CD4-positive, alpha-beta T cell (primary cell): Measurements from ENCODE around the gene ISCA1. TPM values are rescaled to one million over a fixed set of nuclear protein-coding genes. Genes with fewer than 3 reads are reported as not detected.

Source experiments
- ATAC-seq: fragments of 200-7000 bp; cut with Tn5 transposase; one replicate; pipeline ENCODE4 v1.10.0; 2022; ENCODE audit warnings: mild to moderate bottlenecking; ENCODE audit not compliant: poor library complexity
- CTCF ChIA-PET: fragments of 350-600 bp; sonication (Branson Sonifier 250); formaldehyde crosslinking; loops from one replicate; lab custom pipeline; 2021; ENCODE audit warnings: antibody characterized with exemption, inconsistent platforms; lab: Charles Lee
- POLR2A ChIA-PET: fragments of 350-600 bp; sonication (Branson Sonifier 250); formaldehyde crosslinking; loops from one replicate; lab custom pipeline; 2021; ENCODE audit warnings: antibody characterized with exemption, inconsistent platforms; lab: Charles Lee
- DNase-seq, 14 experiments: peaks; one replicate each; pipeline ENCODE4 v3.0.0-alpha.2; 2013 to 2020; ENCODE audit warnings: mixed read lengths in 2 of 14
- H3K27ac ChIP-seq, 2 donors: one replicate each; pipeline versions ENCODE4 v1.5.1 to v1.7.0; 2013; ENCODE audit warnings: low read length in 2 of 2, low read depth in 1 of 2, mild to moderate bottlenecking in 1 of 2
- H3K27me3 ChIP-seq, 2 experiments: 1 replicate in 1 of 2; 2 replicates in 1 of 2; pipeline versions ENCODE4 v1.6.1 to v1.7.0; 2013; ENCODE audit warnings: low read length in 2 of 2, control low read depth in 1 of 2, mild to moderate bottlenecking in 1 of 2, moderate library complexity in 1 of 2; ENCODE audit not compliant: insufficient read depth in 2 of 2, control insufficient read depth in 1 of 2
- H3K36me3 ChIP-seq: one replicate; pipeline ENCODE4 v1.6.1; 2013; ENCODE audit warnings: low read length, control low read depth; ENCODE audit not compliant: insufficient read depth
- H3K4me1 ChIP-seq: one replicate; pipeline ENCODE4 v1.6.1; 2013; ENCODE audit warnings: low read length, control low read depth; ENCODE audit not compliant: insufficient read depth
- H3K4me3 ChIP-seq: one replicate; pipeline ENCODE4 v1.5.1; 2013; ENCODE audit warnings: mild to moderate bottlenecking, low read length, moderate library complexity
- H3K9me3 ChIP-seq, 2 experiments: 1 replicate in 1 of 2; 2 replicates in 1 of 2; pipeline versions ENCODE4 v1.6.1 to v1.7.0; 2013; ENCODE audit warnings: low read length in 2 of 2, mild to moderate bottlenecking in 2 of 2, control low read depth in 1 of 2, moderate library complexity in 1 of 2; ENCODE audit not compliant: control insufficient read depth in 1 of 2, insufficient read depth in 1 of 2
- H3K27ac Mint-ChIP-seq: one replicate; pipeline ENCODE4 v1.8.0; 2020; ENCODE audit warnings: mixed read lengths
- H3K27me3 Mint-ChIP-seq: one replicate; pipeline ENCODE4 v1.8.0; 2021; ENCODE audit warnings: mixed read lengths
- H3K36me3 Mint-ChIP-seq: one replicate; pipeline ENCODE4 v1.8.0; 2021; ENCODE audit warnings: low read depth, mixed read lengths
- H3K4me1 Mint-ChIP-seq: one replicate; pipeline ENCODE4 v1.8.0; 2021; ENCODE audit warnings: low read depth, mixed read lengths
- H3K4me3 Mint-ChIP-seq: one replicate; pipeline ENCODE4 v1.8.0; 2020; ENCODE audit warnings: mild to moderate bottlenecking, mixed read lengths
- H3K9me3 Mint-ChIP-seq: one replicate; pipeline ENCODE4 v1.8.0; 2020; ENCODE audit warnings: mixed read lengths
- intact Hi-C, 2 experiments: fragments of 100-400 bp; cut with DNase I in 1 of 2; cut with micrococcal nuclease in 1 of 2; formaldehyde crosslinking; loops; one replicate each; pipeline versions ENCODE4 v1.15.1 to v1.9.0; 2023 to 2025; cut with DNase I, micrococcal nuclease
- total RNA-seq, 174 experiments: library from RNA in 2 of 174; stranded (reverse) in 2 of 174; gene quantifications; one replicate each; pipeline ENCODE4 v1.2.3 and lab custom pipeline; 2021 to 2026
- TF ChIP-seq, protein P1 (sequence below): fragments of 200-600 bp; IDR thresholded peaks from one replicate; pipeline ENCODE4 v1.8.0; 2022; ENCODE audit warnings: antibody characterized with exemption, mild to moderate bottlenecking

ISCA1 gene
- total RNA-seq, 2 experiments from 2014 or later = 85.3 to 91.6 TPM

GRCh38 chr9:86275962-86276361 lies 6.4 kb downstream of the ISCA1 start:
- no peak for ATAC-seq
- Mint-ChIP-seq H3K9me3 (no peaks in the 10 kb centered on the region), H3K27me3 (no peaks in the 10 kb centered on the region), H3K4me3 (no peak overlapping the region), H3K36me3 (peaks cover 63% of the 10 kb centered on the region), H3K4me1 (peaks cover 50% of the 10 kb centered on the region), H3K27ac (no peak overlapping the region)
- ChIA-PET POLR2A (no interaction called here), CTCF (interaction anchor here (1.2 to 2.8 kb wide), 2 partner anchors 69 to 74 kb away, joined by 3 to 8 read pairs; no protein-coding TSS in a partner anchor)
- H3K27me3 ChIP-seq = no peaks in the 10 kb centered on the region
- TF ChIP-seq, protein P1, sequence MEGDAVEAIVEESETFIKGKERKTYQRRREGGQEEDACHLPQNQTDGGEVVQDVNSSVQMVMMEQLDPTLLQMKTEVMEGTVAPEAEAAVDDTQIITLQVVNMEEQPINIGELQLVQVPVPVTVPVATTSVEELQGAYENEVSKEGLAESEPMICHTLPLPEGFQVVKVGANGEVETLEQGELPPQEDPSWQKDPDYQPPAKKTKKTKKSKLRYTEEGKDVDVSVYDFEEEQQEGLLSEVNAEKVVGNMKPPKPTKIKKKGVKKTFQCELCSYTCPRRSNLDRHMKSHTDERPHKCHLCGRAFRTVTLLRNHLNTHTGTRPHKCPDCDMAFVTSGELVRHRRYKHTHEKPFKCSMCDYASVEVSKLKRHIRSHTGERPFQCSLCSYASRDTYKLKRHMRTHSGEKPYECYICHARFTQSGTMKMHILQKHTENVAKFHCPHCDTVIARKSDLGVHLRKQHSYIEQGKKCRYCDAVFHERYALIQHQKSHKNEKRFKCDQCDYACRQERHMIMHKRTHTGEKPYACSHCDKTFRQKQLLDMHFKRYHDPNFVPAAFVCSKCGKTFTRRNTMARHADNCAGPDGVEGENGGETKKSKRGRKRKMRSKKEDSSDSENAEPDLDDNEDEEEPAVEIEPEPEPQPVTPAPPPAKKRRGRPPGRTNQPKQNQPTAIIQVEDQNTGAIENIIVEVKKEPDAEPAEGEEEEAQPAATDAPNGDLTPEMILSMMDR = no peak
- H3K4me3 ChIP-seq = no peak overlapping the region
- peaks cover 34% of the 10 kb centered on the region for H3K36me3 ChIP-seq
- intact Hi-C loops = no loop called here
- DNase-seq = no peak
- H3K9me3 ChIP-seq = no peaks in the 10 kb centered on the region
- peaks cover 18% of the 10 kb centered on the region for H3K4me1 ChIP-seq
- no peak overlapping the region for H3K27ac ChIP-seq

DNA sequence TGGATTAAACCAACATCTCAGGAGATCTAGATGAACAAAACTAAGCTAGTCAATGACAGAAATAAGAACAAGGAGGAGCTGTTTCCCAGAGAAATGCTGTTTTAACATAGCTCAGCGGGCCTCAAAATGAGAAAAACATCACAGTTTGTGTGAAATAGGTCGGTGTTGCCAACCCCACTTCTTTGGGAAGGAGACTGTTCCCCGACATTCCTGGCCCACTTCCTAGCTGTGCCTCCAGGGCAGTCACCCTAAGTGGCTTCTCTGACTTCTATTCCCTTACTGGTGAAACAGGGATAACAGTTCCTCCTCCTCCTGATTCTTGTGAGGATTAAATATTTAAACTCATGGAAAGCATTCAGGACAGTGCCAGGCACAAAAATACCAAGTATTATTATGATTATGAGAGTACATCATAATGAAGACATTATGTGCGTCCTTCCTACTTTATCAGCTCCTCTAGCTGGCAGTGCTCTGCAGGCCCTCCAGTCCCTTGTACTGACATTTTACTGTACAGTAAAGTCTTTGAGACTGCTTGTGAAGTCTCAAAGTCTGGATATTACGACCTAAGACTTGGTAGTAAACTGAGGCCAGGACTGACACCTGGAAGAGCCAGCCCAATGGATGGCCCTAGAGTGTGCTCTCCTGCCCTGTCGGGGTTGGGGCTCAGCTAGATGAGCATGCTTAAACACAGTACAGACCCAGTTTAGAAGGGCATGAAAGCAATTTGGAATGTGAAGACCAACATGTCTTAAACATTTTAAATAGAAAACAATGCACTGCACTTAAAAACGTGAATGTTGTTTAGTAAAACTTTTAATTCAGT lies 7.3 kb downstream of the ISCA1 start:
- no peak overlapping the region for H3K4me3 Mint-ChIP-seq
- ChIA-PET POLR2A (no interaction called here), CTCF (interaction anchor here (1.2 to 2.8 kb wide), 2 partner anchors 68 to 73 kb away, joined by 3 to 8 read pairs; no protein-coding TSS in a partner anchor)
- peaks cover 64% of the 10 kb centered on the region for H3K36me3 Mint-ChIP-seq
- ATAC-seq (no peak), DNase-seq (no peak)
- H3K4me1 Mint-ChIP-seq = peaks cover 44% of the 10 kb centered on the region
- no peaks in the 10 kb centered on the region for H3K27me3 Mint-ChIP-seq
- TF ChIP-seq, protein P1 = no peak
- H3K36me3 ChIP-seq = peaks cover 35% of the 10 kb centered on the region
- no peaks in the 10 kb centered on the region for H3K9me3 Mint-ChIP-seq
- H3K27ac ChIP-seq = no peak overlapping the region
- no peak overlapping the region for H3K4me3 ChIP-seq
- intact Hi-C loops = no loop called here
- H3K9me3 ChIP-seq = no peaks in the 10 kb centered on the region
- H3K27ac Mint-ChIP-seq = no peak overlapping the region
- H3K4me1 ChIP-seq = peaks cover 9% of the 10 kb centered on the region
- no peaks in the 10 kb centered on the region for H3K27me3 ChIP-seq

GRCh38 chr9:86272221-86272620 lies 10.1 kb downstream of the ISCA1 start:
- Histone ChIP-seq H3K4me1 (peaks cover 5% of the 10 kb centered on the region), H3K27ac (no peak overlapping the region), H3K36me3 (peaks cover 30% of the 10 kb centered on the region), H3K4me3 (no peak overlapping the region), H3K27me3 (no peaks in the 10 kb centered on the region), H3K9me3 (no peaks in the 10 kb centered on the region)
- ChIA-PET CTCF (no interaction called here), POLR2A (no interaction called here)
- intact Hi-C loops = no loop called here
- H3K27ac Mint-ChIP-seq = no peak overlapping the region
- no peak for ATAC-seq
- H3K36me3 Mint-ChIP-seq = peaks cover 60% of the 10 kb centered on the region
- no peak overlapping the region for H3K4me3 Mint-ChIP-seq
- TF ChIP-seq, protein P1 = no peak
- no peak for DNase-seq
- no peaks in the 10 kb centered on the region for H3K9me3 Mint-ChIP-seq
- peaks cover 20% of the 10 kb centered on the region for H3K4me1 Mint-ChIP-seq
- no peaks in the 10 kb centered on the region for H3K27me3 Mint-ChIP-seq
